Lower leg skin (tissue), 4 donors: Measurements from ENCODE around the gene DPP6. TPM values are rescaled to one million over a fixed set of nuclear protein-coding genes. Genes with fewer than 3 reads are reported as not detected.

Experiments
- DNase-seq, 2 donors: peaks; one replicate each; pipeline ENCODE4 v3.0.0-alpha.2; 2019; ENCODE audit warnings: low spot score in 2 of 2
- H3K4me3 ChIP-seq: fragments of 200-600 bp; sonication (generic); 2 replicates; pipeline ENCODE4 v1.5.1; 2017; ENCODE audit warnings: mild to moderate bottlenecking, low read depth; ENCODE audit not compliant: poor library complexity, severe bottlenecking
- POLR2A ChIP-seq, 2 donors: fragments of 450-650 bp; IDR thresholded peaks; one replicate each; pipeline ENCODE4 v1.6.1; 2016 to 2017; ENCODE audit warnings: antibody characterized with exemption in 2 of 2, mild to moderate bottlenecking in 1 of 2, moderate library complexity in 1 of 2
- WGBS, 2 donors: methylation state at CpG; one replicate each; pipeline ENCODE4 v1.1.5; 2018; 5-methylcytosine and 5-hydroxymethylcytosine counted together
- intact Hi-C: fragments of 100-400 bp; cut with DNase I; formaldehyde crosslinking; loops from one replicate; pipeline ENCODE4 v1.15.0; 2023; ENCODE audit warnings: low total_unique reads
- total RNA-seq, 4 donors: library from RNA; depleted of rRNA; stranded (reverse); fragments of >200 nt; gene quantifications; one replicate each; pipeline ENCODE4 v1.1.0, GENCODE V29; 2016
- TF ChIP-seq, protein P1 (sequence below), 3 donors: fragments of 450-650 bp; IDR thresholded peaks; one replicate each; pipeline ENCODE4 v1.5.1; 2016; ENCODE audit warnings: antibody characterized with exemption in 3 of 3, mild to moderate bottlenecking in 3 of 3, moderate library complexity in 2 of 3

The DPP6 gene
- total RNA-seq, 4 donors from 2014 or later = 1.0 to 4.5 (median 2.9) TPM

- no peak for DNase-seq
- intact Hi-C loops = no loop called here
- WGBS, 2 donors = 83 to 89% methylated on average over 14 of the region's 14 CpGs
- H3K4me3 ChIP-seq = no peak overlapping the region
- no peak for TF ChIP-seq POLR2A (IDR thresholded peaks at IDR 0.05)
- TF ChIP-seq, protein P1, sequence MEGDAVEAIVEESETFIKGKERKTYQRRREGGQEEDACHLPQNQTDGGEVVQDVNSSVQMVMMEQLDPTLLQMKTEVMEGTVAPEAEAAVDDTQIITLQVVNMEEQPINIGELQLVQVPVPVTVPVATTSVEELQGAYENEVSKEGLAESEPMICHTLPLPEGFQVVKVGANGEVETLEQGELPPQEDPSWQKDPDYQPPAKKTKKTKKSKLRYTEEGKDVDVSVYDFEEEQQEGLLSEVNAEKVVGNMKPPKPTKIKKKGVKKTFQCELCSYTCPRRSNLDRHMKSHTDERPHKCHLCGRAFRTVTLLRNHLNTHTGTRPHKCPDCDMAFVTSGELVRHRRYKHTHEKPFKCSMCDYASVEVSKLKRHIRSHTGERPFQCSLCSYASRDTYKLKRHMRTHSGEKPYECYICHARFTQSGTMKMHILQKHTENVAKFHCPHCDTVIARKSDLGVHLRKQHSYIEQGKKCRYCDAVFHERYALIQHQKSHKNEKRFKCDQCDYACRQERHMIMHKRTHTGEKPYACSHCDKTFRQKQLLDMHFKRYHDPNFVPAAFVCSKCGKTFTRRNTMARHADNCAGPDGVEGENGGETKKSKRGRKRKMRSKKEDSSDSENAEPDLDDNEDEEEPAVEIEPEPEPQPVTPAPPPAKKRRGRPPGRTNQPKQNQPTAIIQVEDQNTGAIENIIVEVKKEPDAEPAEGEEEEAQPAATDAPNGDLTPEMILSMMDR (IDR thresholded peaks at IDR 0.05) = no peak
These were observed 802.6 kb downstream of the DPP6 start for GRCh38 chr7:154854836-154855235.

GRCh38 chr7:154855366-154855765 lies 803.2 kb downstream of the DPP6 start:
- DNase-seq = no peak
- 68 to 77% methylated on average over 12 of the region's 12 CpGs for WGBS, 2 donors
- TF ChIP-seq POLR2A (IDR thresholded peaks at IDR 0.05) = no peak
- TF ChIP-seq, protein P1 (IDR thresholded peaks at IDR 0.05) = no peak
- intact Hi-C loops = no loop called here
- no peak overlapping the region for H3K4me3 ChIP-seq

GRCh38 chr7:154856733-154857132 lies 804.5 kb downstream of the DPP6 start:
- intact Hi-C loops = no loop called here
- WGBS, 2 donors = 82 to 86% methylated on average over 9 of the region's 9 CpGs
- TF ChIP-seq, protein P1 (IDR thresholded peaks at IDR 0.05) = no peak
- TF ChIP-seq POLR2A (IDR thresholded peaks at IDR 0.05) = no peak
- no peak overlapping the region for H3K4me3 ChIP-seq
- no peak for DNase-seq

DNA sequence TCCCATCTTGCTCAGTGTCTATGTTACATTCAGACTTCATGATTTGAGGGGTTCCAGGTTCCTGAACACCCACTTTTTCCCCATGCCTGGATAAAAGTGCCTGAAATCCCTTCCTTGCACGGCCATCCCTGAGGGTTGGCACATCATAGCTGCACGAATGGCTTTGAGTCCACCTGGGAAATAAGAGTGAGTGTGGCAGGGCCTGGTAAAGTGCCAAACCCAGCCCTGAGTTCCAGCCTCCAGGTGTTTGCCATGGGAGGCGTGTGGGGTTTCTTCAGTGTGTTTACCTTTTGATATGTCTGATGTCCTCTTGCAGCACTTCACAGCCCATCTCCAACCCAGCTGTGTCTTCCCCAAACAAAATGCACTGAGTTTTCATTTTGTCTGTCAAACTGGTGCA lies 805.0 kb downstream of the DPP6 start:
- intact Hi-C loops = no loop called here
- no peak for DNase-seq

GRCh38 chr7:154857728-154858681 lies 805.8 kb downstream of the DPP6 start:
- no peak overlapping the region for H3K4me3 ChIP-seq
- TF ChIP-seq, protein P1 (IDR thresholded peaks at IDR 0.05) = no peak
- TF ChIP-seq POLR2A (IDR thresholded peaks at IDR 0.05) = no peak
- WGBS, 2 donors = 84 to 89% methylated on average over 25 of the region's 27 CpGs
- intact Hi-C loops = no loop called here
- DNase-seq = no peak

More for the DNA sequence above, 805.0 kb downstream of the DPP6 start:
- TF ChIP-seq, protein P1 (IDR thresholded peaks at IDR 0.05) = no peak
- no peak for TF ChIP-seq POLR2A (IDR thresholded peaks at IDR 0.05)
- 81 to 83% methylated on average over 3 of the region's 3 CpGs for WGBS, 2 donors
- no peak overlapping the region for H3K4me3 ChIP-seq
